ENCODE measurements around the gene VARS1.
A peak's percentile ranks its signal among the peaks of the same experiment; 100 is the strongest.
"Not testable (repeated sequence)": the region's sequence is repeated elsewhere in the genome, so short reads cannot be mapped to it uniquely, and the experiment has no call there.

Gene VARS1

DNA sequence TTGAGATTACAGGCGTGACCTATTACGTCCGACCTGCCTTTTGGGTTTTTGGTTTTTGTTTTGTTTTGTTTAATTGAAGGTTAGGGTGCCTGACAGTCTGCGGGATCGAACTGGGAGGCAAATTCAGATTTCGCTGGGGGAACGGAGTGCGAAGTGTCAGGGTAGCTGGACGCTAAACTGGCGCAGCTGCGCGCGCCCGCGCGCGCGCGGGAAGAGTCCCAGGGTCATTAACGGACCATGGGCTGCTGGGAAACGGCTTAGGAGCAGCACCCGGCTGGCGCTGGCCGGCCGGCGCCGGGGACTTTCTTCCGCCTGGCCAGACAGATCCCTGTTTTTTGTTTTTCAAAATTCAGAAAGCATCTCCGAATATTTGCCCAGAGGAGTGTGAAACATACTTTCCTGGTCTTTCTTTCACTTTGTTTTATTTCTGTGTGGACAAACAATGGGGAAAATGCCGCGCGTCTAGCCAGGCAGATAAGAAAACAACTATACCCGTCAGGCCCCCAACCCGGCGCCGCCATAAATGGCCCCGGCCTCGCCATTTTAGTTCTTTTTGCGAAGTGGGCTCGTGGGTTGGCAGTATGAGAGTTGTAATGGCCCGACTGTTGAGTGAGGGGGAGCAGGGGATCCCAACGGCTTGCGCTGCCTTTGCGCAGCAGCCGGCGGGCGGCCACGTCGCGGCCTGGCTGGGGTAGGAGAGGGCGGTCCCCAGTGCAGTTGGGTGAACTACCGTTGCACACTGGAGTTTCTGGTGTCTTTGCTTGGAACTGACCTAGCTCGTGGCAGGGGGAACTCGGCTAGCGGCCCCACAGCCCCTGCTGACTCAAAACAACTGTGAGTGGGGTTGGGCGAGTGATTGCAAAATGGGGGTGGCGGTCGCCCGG, 39.1 kb upstream of the VARS1 start:
- Histone ChIP-seq H3K4me1 (ENCODE audit: control insufficient read depth, insufficient read depth, low read length) (no peaks in the 10 kb centered on the region), H3K9me3 (ENCODE audit: control insufficient read depth, insufficient read depth, low read length) (no peaks in the 10 kb centered on the region), H3K27ac (ENCODE audit: low read length) (no peak overlapping the region), H3K36me3 (ENCODE audit: control insufficient read depth, insufficient read depth, low read length) (peaks cover 24% of the 10 kb centered on the region; the same call in 1 of the 2 replicates), H3K27me3 (ENCODE audit: control insufficient read depth, insufficient read depth, low read length) (no peaks in the 10 kb centered on the region), H3K4me3 (ENCODE audit: low read length) (peak overlapping the region; percentile 98)
- no peak for DNase-seq (ENCODE audit: low read depth, low spot score)
- no CpG with 5 or more reads among the region's 59 CpGs for WGBS (ENCODE audit: insufficient coverage, insufficient read length)

DNA sequence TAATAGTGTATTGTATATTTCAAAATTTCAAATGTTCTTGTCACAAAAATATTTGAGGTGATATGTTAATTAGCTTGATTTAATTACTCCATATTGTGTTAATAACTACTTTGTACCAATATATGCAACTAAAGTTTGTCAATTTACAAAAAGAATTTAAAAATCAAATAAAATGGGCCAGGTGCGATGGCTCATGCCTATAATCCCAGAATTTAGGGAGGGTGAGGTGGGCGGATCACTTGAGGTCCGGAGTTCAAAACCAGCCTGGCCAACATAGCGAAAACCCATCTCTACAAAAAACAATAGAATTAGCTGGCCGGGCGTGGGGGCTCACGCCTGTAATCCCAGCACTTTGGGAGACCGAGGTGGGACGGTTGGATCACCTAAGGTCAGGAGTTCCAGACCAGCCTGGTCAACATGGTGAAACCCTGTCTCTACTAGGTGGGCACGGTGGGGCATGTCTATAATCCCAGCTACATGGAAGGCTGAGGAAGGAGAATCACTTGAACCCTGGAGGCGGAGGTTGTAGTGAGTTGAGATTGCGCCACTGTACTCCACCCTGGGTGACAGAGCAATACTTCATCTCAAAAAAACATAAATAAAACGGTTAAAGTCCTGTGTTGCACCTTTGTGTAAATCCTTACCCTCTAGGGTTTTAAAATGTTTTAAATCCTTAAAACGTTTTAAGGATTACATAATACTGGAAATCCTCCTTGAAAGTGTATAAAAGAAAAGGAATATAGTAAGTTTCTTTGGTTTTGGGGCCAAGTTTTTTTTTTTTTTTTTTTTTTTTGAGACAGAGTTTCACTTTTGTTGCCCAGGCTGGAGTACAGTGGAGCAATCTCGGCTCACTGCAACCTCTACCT, 36.0 kb upstream of the VARS1 start:
- H3K4me3 ChIP-seq (ENCODE audit: low read length): no peak overlapping the region
- H3K9me3 ChIP-seq (ENCODE audit: control insufficient read depth, insufficient read depth, low read length): no peaks in the 10 kb centered on the region
- no CpG with 5 or more reads among the region's 15 CpGs for WGBS (ENCODE audit: insufficient coverage, insufficient read length)
- H3K27me3 ChIP-seq (ENCODE audit: control insufficient read depth, insufficient read depth, low read length): no peaks in the 10 kb centered on the region
- no peak for DNase-seq (ENCODE audit: low read depth, low spot score)
- H3K4me1 ChIP-seq (ENCODE audit: control insufficient read depth, insufficient read depth, low read length): no peaks in the 10 kb centered on the region
- no peak overlapping the region for H3K27ac ChIP-seq (ENCODE audit: low read length)
- H3K36me3 ChIP-seq (ENCODE audit: control insufficient read depth, insufficient read depth, low read length): peaks cover 2% of the 10 kb centered on the region; the same call in 1 of the 2 replicates

DNA sequence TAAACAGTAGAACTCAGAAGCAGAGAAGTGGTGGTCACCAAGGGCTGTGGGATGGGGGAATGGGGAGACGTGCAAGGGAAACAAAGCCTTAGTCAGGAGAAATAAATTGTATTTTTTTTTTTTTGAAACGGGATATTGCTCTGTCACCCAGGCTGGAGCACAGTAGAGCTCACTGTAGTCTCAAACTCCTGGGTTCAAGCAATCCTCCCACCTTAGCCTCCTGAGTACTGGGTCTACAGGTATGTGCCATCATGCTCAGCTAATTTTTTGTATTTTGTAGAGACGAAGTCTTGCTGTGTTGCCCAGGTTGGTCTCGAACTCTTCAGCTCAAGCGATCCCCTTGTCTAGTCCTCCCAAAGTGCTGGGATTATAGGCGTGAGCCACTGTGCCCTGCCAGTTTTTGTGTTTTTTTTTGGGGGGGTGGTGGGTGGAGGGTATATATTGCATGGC, 35.4 kb upstream of the VARS1 start:
- no peak for DNase-seq (ENCODE audit: low read depth, low spot score)
- Histone ChIP-seq H3K27me3 (ENCODE audit: control insufficient read depth, insufficient read depth, low read length) (no peaks in the 10 kb centered on the region), H3K9me3 (ENCODE audit: control insufficient read depth, insufficient read depth, low read length) (no peaks in the 10 kb centered on the region), H3K27ac (ENCODE audit: low read length) (no peak overlapping the region), H3K4me1 (ENCODE audit: control insufficient read depth, insufficient read depth, low read length) (no peaks in the 10 kb centered on the region; the same call in 1 of the 2 replicates), H3K36me3 (ENCODE audit: control insufficient read depth, insufficient read depth, low read length) (peaks cover 1% of the 10 kb centered on the region; the same call in 1 of the 2 replicates), H3K4me3 (ENCODE audit: low read length) (peak overlapping the region; percentile 59; the same call in 1 of the 2 replicates)
- no CpG with 5 or more reads among the region's 6 CpGs for WGBS (ENCODE audit: insufficient coverage, insufficient read length)

DNA sequence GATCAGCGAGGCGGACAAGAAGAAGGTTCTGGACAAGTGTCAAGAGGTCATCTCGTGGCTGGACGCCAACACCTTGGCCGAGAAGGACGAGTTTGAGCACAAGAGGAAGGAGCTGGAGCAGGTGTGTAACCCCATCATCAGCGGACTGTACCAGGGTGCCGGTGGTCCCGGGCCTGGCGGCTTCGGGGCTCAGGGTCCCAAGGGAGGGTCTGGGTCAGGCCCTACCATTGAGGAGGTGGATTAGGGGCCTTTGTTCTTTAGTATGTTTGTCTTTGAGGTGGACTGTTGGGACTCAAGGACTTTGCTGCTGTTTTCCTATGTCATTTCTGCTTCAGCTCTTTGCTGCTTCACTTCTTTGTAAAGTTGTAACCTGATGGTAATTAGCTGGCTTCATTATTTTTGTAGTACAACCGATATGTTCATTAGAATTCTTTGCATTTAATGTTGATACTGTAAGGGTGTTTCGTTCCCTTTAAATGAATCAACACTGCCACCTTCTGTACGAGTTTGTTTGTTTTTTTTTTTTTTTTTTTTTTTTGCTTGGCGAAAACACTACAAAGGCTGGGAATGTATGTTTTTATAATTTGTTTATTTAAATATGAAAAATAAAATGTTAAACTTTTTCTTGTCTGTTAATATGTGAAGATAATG, 34.2 kb upstream of the VARS1 start:
- H3K4me3 ChIP-seq (ENCODE audit: low read length): peak overlapping the region; percentile 76; the same call in 1 of the 2 replicates
- no peaks in the 10 kb centered on the region; the same call in 1 of the 2 replicates for H3K36me3 ChIP-seq (ENCODE audit: control insufficient read depth, insufficient read depth, low read length)
- H3K27me3 ChIP-seq (ENCODE audit: control insufficient read depth, insufficient read depth, low read length): no peaks in the 10 kb centered on the region
- H3K4me1 ChIP-seq (ENCODE audit: control insufficient read depth, insufficient read depth, low read length): no peaks in the 10 kb centered on the region; the same call in 1 of the 2 replicates
- H3K9me3 ChIP-seq (ENCODE audit: control insufficient read depth, insufficient read depth, low read length): no peaks in the 10 kb centered on the region
- H3K27ac ChIP-seq (ENCODE audit: low read length): no peak overlapping the region
- WGBS (ENCODE audit: insufficient coverage, insufficient read length): no CpG with 5 or more reads among the region's 15 CpGs
- no peak for DNase-seq (ENCODE audit: low read depth, low spot score)

DNA sequence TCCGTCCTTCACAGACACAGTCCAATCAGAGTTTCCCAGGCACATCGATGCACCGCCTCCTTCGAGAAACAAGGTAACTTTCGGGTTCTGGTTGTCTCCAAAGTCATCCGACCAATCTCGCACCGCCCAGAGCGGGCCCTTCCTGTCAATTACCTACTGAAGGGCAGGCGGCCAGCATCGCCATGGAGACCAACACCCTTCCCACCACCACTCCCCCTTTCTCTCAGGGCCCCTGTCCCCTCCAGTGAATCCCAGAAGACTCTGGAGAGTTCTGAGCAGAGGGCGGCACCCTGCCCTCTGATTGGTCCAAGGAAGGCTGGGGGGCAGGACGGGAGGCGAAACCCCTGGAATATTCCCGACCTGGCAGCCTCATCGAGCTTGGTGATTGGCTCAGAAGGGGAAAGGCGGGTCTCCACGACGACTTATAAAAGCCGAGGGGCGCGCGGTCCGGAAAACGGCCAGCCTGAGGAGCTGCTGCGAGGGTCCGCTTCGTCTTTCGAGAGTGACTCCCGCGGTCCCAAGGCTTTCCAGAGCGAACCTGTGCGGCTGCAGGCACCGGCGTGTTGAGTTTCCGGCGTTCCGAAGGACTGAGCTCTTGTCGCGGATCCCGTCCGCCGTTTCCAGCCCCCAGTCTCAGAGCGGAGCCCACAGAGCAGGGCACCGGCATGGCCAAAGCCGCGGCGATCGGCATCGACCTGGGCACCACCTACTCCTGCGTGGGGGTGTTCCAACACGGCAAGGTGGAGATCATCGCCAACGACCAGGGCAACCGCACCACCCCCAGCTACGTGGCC, 31.9 kb upstream of the VARS1 start, which contains the start of gene HSPA1B:
Gene HSPA1B, plus strand, starts transcription at position 453 of the 794 bp plus-strand sequence. Its CDS starts 213 bp downstream, at position 666.
- H3K27me3 ChIP-seq (ENCODE audit: control insufficient read depth, insufficient read depth, low read length): no peaks in the 10 kb centered on the region
- peak within 1 kb of the TSS; percentile 66 for H3K27ac ChIP-seq (ENCODE audit: low read length)
- H3K9me3 ChIP-seq (ENCODE audit: control insufficient read depth, insufficient read depth, low read length): no peaks in the 10 kb centered on the region
- H3K36me3 ChIP-seq (ENCODE audit: control insufficient read depth, insufficient read depth, low read length): no peaks in the 10 kb centered on the region; the same call in 1 of the 2 replicates
- no peaks in the 10 kb centered on the region; the same call in none of the 2 replicates for H3K4me1 ChIP-seq (ENCODE audit: control insufficient read depth, insufficient read depth, low read length)
- WGBS (ENCODE audit: insufficient coverage, insufficient read length): no CpG with 5 or more reads among the region's 56 CpGs
- DNase-seq (ENCODE audit: low read depth, low spot score): peak; percentile 100
- H3K4me3 ChIP-seq (ENCODE audit: low read length): peak within 1 kb of the TSS; percentile 71

DNA sequence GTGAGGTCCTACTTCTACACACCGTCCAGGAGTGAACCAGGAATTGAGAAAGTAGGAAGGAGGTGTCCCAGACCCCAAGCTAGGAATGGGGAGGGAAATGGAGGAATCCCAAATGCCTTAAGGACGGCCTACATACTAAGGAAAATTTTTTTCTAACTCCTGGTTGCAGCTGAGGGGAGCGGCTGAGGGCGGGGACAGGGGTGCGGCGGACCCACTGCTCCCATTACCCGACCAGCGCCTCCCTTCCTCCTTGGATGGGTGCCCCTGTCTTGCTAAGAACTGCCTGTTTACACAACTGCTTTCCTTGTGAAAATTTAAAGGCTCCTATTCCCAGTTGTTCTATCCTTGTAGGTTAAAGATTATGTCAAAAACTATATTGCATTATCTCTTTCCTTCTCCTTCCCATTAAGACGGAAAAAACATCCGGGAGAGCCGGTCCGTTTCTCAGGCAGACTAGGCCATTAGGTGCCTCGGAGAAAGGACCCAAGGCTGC, 31.3 kb upstream of the VARS1 start:
- whole genome bisulfite sequencing (ENCODE audit: insufficient coverage, insufficient read length): no CpG with 5 or more reads among the region's 13 CpGs
- DNase-seq (ENCODE audit: low read depth, low spot score): no peak
- Histone ChIP-seq H3K4me3 (ENCODE audit: low read length) (peak overlapping the region; percentile 33; the same call in 1 of the 2 replicates), H3K36me3 (ENCODE audit: control insufficient read depth, insufficient read depth, low read length) (no peaks in the 10 kb centered on the region; the same call in 1 of the 2 replicates), H3K4me1 (ENCODE audit: control insufficient read depth, insufficient read depth, low read length) (no peaks in the 10 kb centered on the region; the same call in none of the 2 replicates), H3K27ac (ENCODE audit: low read length) (peak overlapping the region; percentile 66), H3K9me3 (ENCODE audit: control insufficient read depth, insufficient read depth, low read length) (no peaks in the 10 kb centered on the region), H3K27me3 (ENCODE audit: control insufficient read depth, insufficient read depth, low read length) (no peaks in the 10 kb centered on the region)

DNA sequence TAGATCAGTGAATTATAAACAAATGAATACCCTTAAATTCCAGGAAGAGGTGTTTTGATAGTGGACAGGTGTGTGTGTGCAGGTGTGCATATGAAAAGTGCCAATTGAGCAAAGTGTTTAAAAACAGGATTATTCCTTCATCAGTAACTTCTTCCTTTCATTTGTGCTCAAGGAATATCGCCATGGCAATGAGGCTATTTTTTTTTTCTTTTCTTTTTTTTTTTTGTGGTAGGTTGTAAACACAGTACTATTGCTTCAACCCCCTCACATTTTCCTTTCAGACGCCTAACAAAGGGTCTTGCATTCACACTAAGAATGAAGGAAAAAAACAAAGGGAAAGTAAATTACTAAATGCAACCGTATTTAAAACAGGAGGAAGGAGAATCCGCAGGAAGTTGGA, 30.0 kb upstream of the VARS1 start:
- Histone ChIP-seq H3K27me3 (ENCODE audit: control insufficient read depth, insufficient read depth, low read length) (no peaks in the 10 kb centered on the region), H3K36me3 (ENCODE audit: control insufficient read depth, insufficient read depth, low read length) (no peaks in the 10 kb centered on the region; the same call in 1 of the 2 replicates), H3K4me1 (ENCODE audit: control insufficient read depth, insufficient read depth, low read length) (no peaks in the 10 kb centered on the region; the same call in none of the 2 replicates), H3K9me3 (ENCODE audit: control insufficient read depth, insufficient read depth, low read length) (no peaks in the 10 kb centered on the region), H3K4me3 (ENCODE audit: low read length) (no peak overlapping the region), H3K27ac (ENCODE audit: low read length) (peak overlapping the region; percentile 42)
- no peak for DNase-seq (ENCODE audit: low read depth, low spot score)
- WGBS (ENCODE audit: insufficient coverage, insufficient read length): no CpG with 5 or more reads among the region's 4 CpGs

DNA sequence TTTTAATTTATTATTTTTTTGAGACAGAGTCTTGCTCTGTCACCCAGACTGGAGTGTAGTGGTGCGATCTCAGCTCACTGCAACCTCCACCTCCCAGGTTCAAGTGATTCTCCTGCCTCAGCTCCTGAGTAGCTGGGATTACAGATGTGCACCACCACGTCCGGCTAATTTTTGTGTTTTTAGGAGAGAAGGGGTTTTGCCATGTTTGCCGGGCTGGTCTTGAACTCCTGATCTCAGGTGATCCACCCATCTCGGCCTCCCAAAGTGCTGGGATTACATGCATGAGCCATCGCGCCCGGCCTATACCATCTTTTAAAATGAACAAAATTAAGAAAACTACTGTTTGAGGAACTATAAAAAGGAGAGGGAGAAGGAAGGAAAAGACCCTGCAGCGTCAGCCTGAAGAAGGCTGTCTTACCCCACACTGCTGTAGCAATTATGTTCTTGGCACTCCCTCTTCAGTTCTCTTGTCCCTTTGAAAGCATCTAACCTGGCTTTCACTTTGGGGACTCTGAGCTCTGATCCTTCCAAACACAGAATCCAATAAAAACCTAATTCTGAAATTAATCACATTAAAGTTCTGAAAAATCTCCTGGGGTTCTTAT, 28.1 kb upstream of the VARS1 start:
- WGBS (ENCODE audit: insufficient coverage, insufficient read length): no CpG with 5 or more reads among the region's 9 CpGs
- H3K4me3 ChIP-seq (ENCODE audit: low read length); H3K27me3 ChIP-seq (ENCODE audit: control insufficient read depth, insufficient read depth, low read length); H3K9me3 ChIP-seq (ENCODE audit: control insufficient read depth, insufficient read depth, low read length); H3K4me1 ChIP-seq (ENCODE audit: control insufficient read depth, insufficient read depth, low read length); H3K36me3 ChIP-seq (ENCODE audit: control insufficient read depth, insufficient read depth, low read length); DNase-seq (ENCODE audit: low read depth, low spot score); H3K27ac ChIP-seq (ENCODE audit: low read length): not testable (repeated sequence)

All from iPS DF 6.9 (cell line).